Cerebellar cortex (tissue), 1 donor: ENCODE results near the gene RAP1GAP2.
"Not testable (repeated sequence)": the region's sequence is repeated elsewhere in the genome, so short reads cannot be mapped to it uniquely, and the experiment has no call there.

Experiments
- DNase-seq: peaks from one replicate; pipeline ENCODE4 v3.0.0-alpha.2; 2015; ENCODE audit warnings: low spot score

The RAP1GAP2 gene

GRCh38 chr17:2796164-2797125 lies at the start of gene RAP1GAP2:
Gene RAP1GAP2 (plus strand): TSS chr17:2796438. CDS start chr17:2796528, 90 bp downstream.
- DNase-seq, result no peak

- no peak for DNase-seq
These were observed 47.0 kb upstream of the RAP1GAP2 start, which contains the start of gene CCDC92B for GRCh38 chr17:2749058-2749783. Gene CCDC92B (minus strand): TSS chr17:2749652. CDS start chr17:2735145, 14,507 bp downstream.

GRCh38 chr17:2749784-2750181 lies 46.5 kb upstream of the RAP1GAP2 start:
- DNase-seq, result peak; percentile 63

GRCh38 chr17:2750721-2751120 lies 45.5 kb upstream of the RAP1GAP2 start:
- no peak for DNase-seq

- DNase-seq, result no peak
These were observed 44.7 kb upstream of the RAP1GAP2 start for GRCh38 chr17:2751491-2751890.

- DNase-seq, result peak; percentile 24
These were observed 40.1 kb upstream of the RAP1GAP2 start for GRCh38 chr17:2755891-2756724.

GRCh38 chr17:2758870-2759269 lies 37.4 kb upstream of the RAP1GAP2 start:
- DNase-seq, result no peak

GRCh38 chr17:2770129-2770528 lies 26.1 kb upstream of the RAP1GAP2 start:
- DNase-seq, result no peak

GRCh38 chr17:2775206-2775605 lies 21.0 kb upstream of the RAP1GAP2 start:
- no peak for DNase-seq

GRCh38 chr17:2776589-2777241 lies 19.5 kb upstream of the RAP1GAP2 start:
- peak; percentile 44 for DNase-seq

GRCh38 chr17:2777242-2777867 lies 18.9 kb upstream of the RAP1GAP2 start:
- peak; percentile 77 for DNase-seq

GRCh38 chr17:2778489-2778888 lies 17.7 kb upstream of the RAP1GAP2 start:
- DNase-seq, result peak; percentile 87

GRCh38 chr17:2779545-2779944 lies 16.7 kb upstream of the RAP1GAP2 start:
- peak; percentile 67 for DNase-seq

GRCh38 chr17:2780256-2780655 lies 16.0 kb upstream of the RAP1GAP2 start:
- peak; percentile 45 for DNase-seq

- DNase-seq, result peak; percentile 95
These were observed 15.2 kb upstream of the RAP1GAP2 start for GRCh38 chr17:2780931-2781454.

- DNase-seq, result not testable (repeated sequence)
These were observed 14.6 kb upstream of the RAP1GAP2 start for GRCh38 chr17:2781598-2781997.

- DNase-seq, result no peak
These were observed 14.2 kb upstream of the RAP1GAP2 start for GRCh38 chr17:2782055-2782454.

GRCh38 chr17:2783310-2784030 lies 12.8 kb upstream of the RAP1GAP2 start:
- peak; percentile 76 for DNase-seq

- no peak for DNase-seq
These were observed 11.4 kb upstream of the RAP1GAP2 start for GRCh38 chr17:2784864-2785263.

- not testable (repeated sequence) for DNase-seq
These were observed 10.9 kb upstream of the RAP1GAP2 start for GRCh38 chr17:2785376-2785775.
